Psoas muscle (tissue), 8 donors: ENCODE data around the gene SYNGR3. TPM values are rescaled to one million over a fixed set of nuclear protein-coding genes. Genes with fewer than 3 reads are reported as not detected.
A peak's percentile ranks its signal among the peaks of the same experiment; 100 is the strongest.

Experiments
- ATAC-seq, 4 donors: fragments of 200-7000 bp; cut with Tn5 transposase; one replicate each; pipeline ENCODE4 v1.9.1; 2020; ENCODE audit warnings: moderate library complexity in 3 of 4, mild to moderate bottlenecking in 2 of 4
- DNase-seq, 2 donors: peaks; one replicate each; pipeline ENCODE4 v3.0.0-alpha.2; 2020
- H3K27ac ChIP-seq: fragments of 200-600 bp; one replicate; pipeline ENCODE4 v1.8.0; 2022
- H3K27me3 ChIP-seq, 3 donors: fragments of 200-600 bp in 1 of 3; one replicate each; pipeline versions ENCODE4 v1.6.1 to v1.8.0; 2013 to 2022; ENCODE audit warnings: low read length in 2 of 3, mild to moderate bottlenecking in 2 of 3, moderate library complexity in 1 of 3; ENCODE audit not compliant: insufficient read depth in 3 of 3
- H3K36me3 ChIP-seq, 2 donors: fragments of 200-600 bp in 1 of 2; one replicate each; pipeline versions ENCODE4 v1.6.1 to v1.8.0; 2013 to 2022; ENCODE audit warnings: low read depth in 1 of 2, mild to moderate bottlenecking in 1 of 2, moderate library complexity in 1 of 2; ENCODE audit not compliant: insufficient read depth in 1 of 2
- H3K4me1 ChIP-seq: fragments of 200-600 bp; one replicate; pipeline ENCODE4 v1.8.0; 2022
- H3K4me3 ChIP-seq: fragments of 200-600 bp; one replicate; pipeline ENCODE4 v1.8.0; 2022; ENCODE audit warnings: mild to moderate bottlenecking
- H3K9me3 ChIP-seq: fragments of 200-600 bp; one replicate; pipeline ENCODE4 v1.8.0; 2022
- CTCF ChIP-seq: fragments of 200-600 bp; IDR thresholded peaks from one replicate; pipeline ENCODE4 v1.8.0; 2022; ENCODE audit warnings: antibody characterized with exemption
- WGBS, 3 donors: extraction: QIAGEN DNeasy Blood & Tissue Kit; methylation state at CpG; one replicate each; pipeline versions ENCODE4 v1.1.6 to v1.1.7; 2013; 5-methylcytosine and 5-hydroxymethylcytosine counted together
- intact Hi-C, 2 donors: fragments of 100-400 bp; cut with DNase I; formaldehyde crosslinking; loops; one replicate each; pipeline versions ENCODE4 v1.11.0 to v1.14.2; 2022
- polyA plus RNA-seq, 3 donors: library from polyadenylated mRNA; stranded (reverse); fragments of 200-250 nt; gene quantifications; one replicate each; pipeline ENCODE4 v1.2.3, GENCODE V29; 2013
- total RNA-seq, 4 donors: library from RNA; stranded (reverse); fragmentation: NEBNext Ultra II Directional in 2 of 4; extraction: Animal tissue kit (Norgen Biotek cat#: 25700) in 2 of 4; gene quantifications; one replicate each; pipeline versions ENCODE4 v1.2.1 to v1.2.4, GENCODE V29; 2021 to 2023
- donor health status: healthy with polysubstance abuse.
- donor health status: DM: no; HTN: no; CAD: no; lungs with moderate emphysema.
- donor health status: Bipolar disorder and iron deficiency.
- donor health status: healthy.
- donor health status: DM: yes; HTN: yes; CAD: no.
- donor health status: DM: no; HTN: no; CAD: no.
- donor health status: DM: no; HTN: no; CAD: no.
- donor health status: DM: yes; HTN: yes; CAD: no.

Gene SYNGR3
- total and polyA plus RNA-seq, 7 donors, result 0.24 to 0.85 (median 0.25) TPM; not detected in 1

- Histone ChIP-seq H3K4me1 (peaks cover 22% of the 10 kb centered on the region), H3K27me3 (no peaks in the 10 kb centered on the region), H3K36me3 (peaks cover 0 to 7% of the 10 kb centered on the region in 2 donors), H3K4me3 (no peak overlapping the region), H3K27ac (peak overlapping the region; percentile 63), H3K9me3 (no peaks in the 10 kb centered on the region)
- WGBS, 3 donors, result 36 to 51% (median 38%) methylated on average over 19 to 20 of the region's 20 CpGs
- peak; percentile 27 to 89 (median 70) for ATAC-seq
- intact Hi-C loops, result no loop called here
- DNase-seq, result no peak
- TF ChIP-seq CTCF, result no peak
These were observed 51.2 kb downstream of the SYNGR3 start for GRCh38 chr16:2040787-2041522.

GRCh38 chr16:2042171-2042985 lies 52.6 kb downstream of the SYNGR3 start:
- Histone ChIP-seq H3K9me3 (no peaks in the 10 kb centered on the region), H3K36me3 (peaks cover 0 to 2% of the 10 kb centered on the region in 2 donors), H3K4me3 (no peak overlapping the region), H3K27ac (no peak overlapping the region), H3K27me3 (no peaks in the 10 kb centered on the region), H3K4me1 (peaks cover 30% of the 10 kb centered on the region)
- WGBS, 3 donors, result 73 to 78% (median 75%) methylated on average over 18 to 22 of the region's 22 CpGs
- no peak for TF ChIP-seq CTCF
- intact Hi-C loops, result no loop called here
- ATAC-seq (no peak), DNase-seq (no peak)

GRCh38 chr16:2042986-2043666 lies 53.4 kb downstream of the SYNGR3 start:
- no peaks in the 10 kb centered on the region for H3K36me3 ChIP-seq
- H3K27ac ChIP-seq, result peak overlapping the region; percentile 4
- ATAC-seq, result no peak
- intact Hi-C loops, result no loop called here
- peak overlapping the region; percentile 1 for H3K4me3 ChIP-seq
- H3K4me1 ChIP-seq, result peaks cover 30% of the 10 kb centered on the region
- no peak for DNase-seq
- no peak for TF ChIP-seq CTCF
- no peaks in the 10 kb centered on the region for H3K27me3 ChIP-seq
- H3K9me3 ChIP-seq, result no peaks in the 10 kb centered on the region
- 73 to 89% (median 82%) methylated on average over 11 of the region's 11 CpGs for whole genome bisulfite sequencing, 3 donors

Other genes with a start within 250 kb of the SYNGR3 start
Only the 30 nearest of the 32 such genes appear.
- gene NME3, start 218.4 kb upstream of the SYNGR3 start, total RNA-seq, result 10 to 100 TPM in 3 of 4 donors, 1 to 10 TPM in 1; 9.9 to 23.8 (median 13.8) TPM
- gene NME3, start 218.4 kb upstream of the SYNGR3 start, polyA plus RNA-seq, result 10 to 100 TPM; 18.8 to 27.1 (median 22.4) TPM
- 10 to 100 TPM in 1 of 4 donors, 1 to 10 TPM in 3; 4.3 to 11.3 (median 5.9) TPM for gene EME2, start 217.2 kb upstream of the SYNGR3 start, total RNA-seq
- 1 to 10 TPM; 2.6 to 5.2 (median 4.5) TPM for gene EME2, start 217.2 kb upstream of the SYNGR3 start, polyA plus RNA-seq
- 10 to 100 TPM; 56.3 to 75.1 (median 71.4) TPM for gene MRPS34, start 216.8 kb upstream of the SYNGR3 start, total RNA-seq
- 100 to 1,000 TPM in 2 of 3 donors, 10 to 100 TPM in 1; 85.6 to 172 (median 138) TPM for gene MRPS34, start 216.8 kb upstream of the SYNGR3 start, polyA plus RNA-seq
- gene SPSB3, start 207.4 kb upstream of the SYNGR3 start, total RNA-seq, result 10 to 100 TPM; 38.4 to 59.5 (median 49.9) TPM
- gene SPSB3, start 207.4 kb upstream of the SYNGR3 start, polyA plus RNA-seq, result 100 to 1,000 TPM in 1 of 3 donors, 10 to 100 TPM in 2; 26.3 to 108 (median 78.1) TPM
- gene NUBP2, start 207.0 kb upstream of the SYNGR3 start, total RNA-seq, result 10 to 100 TPM; 34.7 to 44.7 (median 38.5) TPM
- gene NUBP2, start 207.0 kb upstream of the SYNGR3 start, polyA plus RNA-seq, result 10 to 100 TPM; 61.9 to 96.0 (median 76.1) TPM
- gene IGFALS, start 196.3 kb upstream of the SYNGR3 start, total RNA-seq, result under 1 TPM in 1 of 4 donors, not detected in 3; 0.22 TPM
- gene IGFALS, start 196.3 kb upstream of the SYNGR3 start, polyA plus RNA-seq, result under 1 TPM; 0.12 to 0.38 (median 0.14) TPM
- 100 to 1,000 TPM; 123 to 167 (median 157) TPM for gene HAGH, start 163.1 kb upstream of the SYNGR3 start, total RNA-seq
- gene HAGH, start 163.1 kb upstream of the SYNGR3 start, polyA plus RNA-seq, result 100 to 1,000 TPM; 112 to 277 (median 186) TPM
- gene FAHD1, start 162.8 kb upstream of the SYNGR3 start, total RNA-seq, result 10 to 100 TPM; 23.2 to 28.1 (median 24.1) TPM
- 10 to 100 TPM; 27.0 to 63.8 (median 30.2) TPM for gene FAHD1, start 162.8 kb upstream of the SYNGR3 start, polyA plus RNA-seq
- not detected for gene MEIOB, start 117.8 kb upstream of the SYNGR3 start, total RNA-seq
- not detected for gene MEIOB, start 117.8 kb upstream of the SYNGR3 start, polyA plus RNA-seq
- gene HS3ST6, start 71.6 kb upstream of the SYNGR3 start, total RNA-seq, result not detected
- gene HS3ST6, start 71.6 kb upstream of the SYNGR3 start, polyA plus RNA-seq, result not detected
- 10 to 100 TPM; 44.2 to 65.3 (median 53.2) TPM for gene MSRB1, start 46.8 kb upstream of the SYNGR3 start, total RNA-seq
- 10 to 100 TPM; 50.4 to 83.4 (median 76.1) TPM for gene MSRB1, start 46.8 kb upstream of the SYNGR3 start, polyA plus RNA-seq
- gene RPL3L, start 35.3 kb upstream of the SYNGR3 start, total RNA-seq, result 100 to 1,000 TPM; 205 to 296 (median 233) TPM
- 100 to 1,000 TPM; 116 to 315 (median 188) TPM for gene RPL3L, start 35.3 kb upstream of the SYNGR3 start, polyA plus RNA-seq
- 100 to 1,000 TPM; 350 to 465 (median 373) TPM for gene NDUFB10, start 30.4 kb upstream of the SYNGR3 start, total RNA-seq
- gene NDUFB10, start 30.4 kb upstream of the SYNGR3 start, polyA plus RNA-seq, result 100 to 1,000 TPM; 753 to 870 (median 797) TPM
- gene RPS2, start 25.1 kb upstream of the SYNGR3 start, total RNA-seq, result 1,000 to 10,000 TPM; 1,044 to 1,902 (median 1,426) TPM
- gene RPS2, start 25.1 kb upstream of the SYNGR3 start, polyA plus RNA-seq, result 1,000 to 10,000 TPM; 2,097 to 3,940 (median 2,652) TPM
- gene RNF151, start 23.1 kb upstream of the SYNGR3 start, total RNA-seq, result not detected
- not detected for gene RNF151, start 23.1 kb upstream of the SYNGR3 start, polyA plus RNA-seq
- gene TBL3, start 17.9 kb upstream of the SYNGR3 start, total RNA-seq, result 10 to 100 TPM; 31.5 to 41.8 (median 40.7) TPM
- gene TBL3, start 17.9 kb upstream of the SYNGR3 start, polyA plus RNA-seq, result 10 to 100 TPM; 51.6 to 78.0 (median 55.8) TPM
- gene NOXO1, start 8.5 kb upstream of the SYNGR3 start, total RNA-seq, result under 1 TPM in 1 of 4 donors, not detected in 3; 0.20 TPM
- under 1 TPM; 0.27 to 0.77 (median 0.39) TPM for gene NOXO1, start 8.5 kb upstream of the SYNGR3 start, polyA plus RNA-seq
- 10 to 100 TPM; 18.9 to 34.2 (median 28.4) TPM for gene GFER, start 5.8 kb upstream of the SYNGR3 start, total RNA-seq
- 10 to 100 TPM; 40.0 to 53.2 (median 43.5) TPM for gene GFER, start 5.8 kb upstream of the SYNGR3 start, polyA plus RNA-seq
- 10 to 100 TPM; 27.4 to 46.6 (median 44.8) TPM for gene ZNF598, start 19.9 kb downstream of the SYNGR3 start, total RNA-seq
- gene ZNF598, start 19.9 kb downstream of the SYNGR3 start, polyA plus RNA-seq, result 10 to 100 TPM; 35.6 to 58.8 (median 51.9) TPM
- under 1 TPM in 1 of 4 donors, not detected in 3; 0.66 TPM for gene NPW, start 29.8 kb downstream of the SYNGR3 start, total RNA-seq
- under 1 TPM in 2 of 3 donors, not detected in 1; 0.14 to 0.43 TPM for gene NPW, start 29.8 kb downstream of the SYNGR3 start, polyA plus RNA-seq
- 100 to 1,000 TPM in 1 of 4 donors, 10 to 100 TPM in 3; 61.6 to 156 (median 90.4) TPM for gene NHERF2, start 36.9 kb downstream of the SYNGR3 start, total RNA-seq
- gene NHERF2, start 36.9 kb downstream of the SYNGR3 start, polyA plus RNA-seq, result 10 to 100 TPM; 76.4 to 90.8 (median 86.2) TPM
- 10 to 100 TPM in 1 of 4 donors, 1 to 10 TPM in 3; 3.1 to 11.9 (median 4.8) TPM for gene NTHL1, start 57.9 kb downstream of the SYNGR3 start, total RNA-seq
- 10 to 100 TPM in 2 of 3 donors, 1 to 10 TPM in 1; 8.0 to 17.7 (median 16.8) TPM for gene NTHL1, start 57.9 kb downstream of the SYNGR3 start, polyA plus RNA-seq
- gene TSC2, start 58.0 kb downstream of the SYNGR3 start, total RNA-seq, result 10 to 100 TPM; 60.8 to 89.9 (median 73.8) TPM
- 10 to 100 TPM; 27.8 to 43.0 (median 29.7) TPM for gene TSC2, start 58.0 kb downstream of the SYNGR3 start, polyA plus RNA-seq
- gene PKD1, start 145.9 kb downstream of the SYNGR3 start, total RNA-seq, result 100 to 1,000 TPM in 1 of 4 donors, 10 to 100 TPM in 3; 59.1 to 123 (median 86.0) TPM
- 10 to 100 TPM; 33.9 to 93.3 (median 58.4) TPM for gene PKD1, start 145.9 kb downstream of the SYNGR3 start, polyA plus RNA-seq
- 1 to 10 TPM in 1 of 4 donors, under 1 TPM in 3; 0.32 to 1.7 (median 0.83) TPM for gene RAB26, start 158.7 kb downstream of the SYNGR3 start, total RNA-seq
- under 1 TPM; 0.17 to 0.31 (median 0.21) TPM for gene RAB26, start 158.7 kb downstream of the SYNGR3 start, polyA plus RNA-seq
- 10 to 100 TPM; 15.6 to 47.5 (median 38.9) TPM for gene TRAF7, start 165.8 kb downstream of the SYNGR3 start, total RNA-seq
- gene TRAF7, start 165.8 kb downstream of the SYNGR3 start, polyA plus RNA-seq, result 10 to 100 TPM; 20.8 to 39.1 (median 27.3) TPM
- 1 to 10 TPM in 1 of 4 donors, under 1 TPM in 3; 0.63 to 1.0 (median 0.76) TPM for gene CASKIN1, start 206.6 kb downstream of the SYNGR3 start, total RNA-seq
- under 1 TPM; 0.32 to 0.45 (median 0.43) TPM for gene CASKIN1, start 206.6 kb downstream of the SYNGR3 start, polyA plus RNA-seq
- 10 to 100 TPM; 18.8 to 35.0 (median 28.7) TPM for gene MLST8, start 215.5 kb downstream of the SYNGR3 start, total RNA-seq
- gene MLST8, start 215.5 kb downstream of the SYNGR3 start, polyA plus RNA-seq, result 10 to 100 TPM; 58.1 to 60.5 (median 59.7) TPM
- gene BRICD5, start 220.9 kb downstream of the SYNGR3 start, total RNA-seq, result 1 to 10 TPM in 3 of 4 donors, under 1 TPM in 1; 0.86 to 5.3 (median 4.1) TPM
- gene BRICD5, start 220.9 kb downstream of the SYNGR3 start, polyA plus RNA-seq, result 1 to 10 TPM; 1.4 to 3.1 (median 1.8) TPM
- gene PGP, start 224.9 kb downstream of the SYNGR3 start, total RNA-seq, result 10 to 100 TPM; 27.2 to 35.9 (median 29.8) TPM
- gene PGP, start 224.9 kb downstream of the SYNGR3 start, polyA plus RNA-seq, result 10 to 100 TPM; 20.9 to 27.4 (median 24.0) TPM